Neural progenitor cell (in vitro differentiated cells): ENCODE results near the gene GPR61.

Experiments used
- EZH2 ChIP-seq: fragments of 200-600 bp; sonication (generic); IDR thresholded peaks from 2 replicates; pipeline ENCODE4 v1.6.1; 2017; ENCODE audit warnings: antibody characterized with exemption, mild to moderate bottlenecking, moderate library complexity
- EZH2phosphoT487 ChIP-seq: fragments of 200-600 bp; sonication (generic); IDR thresholded peaks from 2 replicates; pipeline ENCODE4 v1.6.1; 2017; ENCODE audit warnings: antibody characterized with exemption

DNA sequence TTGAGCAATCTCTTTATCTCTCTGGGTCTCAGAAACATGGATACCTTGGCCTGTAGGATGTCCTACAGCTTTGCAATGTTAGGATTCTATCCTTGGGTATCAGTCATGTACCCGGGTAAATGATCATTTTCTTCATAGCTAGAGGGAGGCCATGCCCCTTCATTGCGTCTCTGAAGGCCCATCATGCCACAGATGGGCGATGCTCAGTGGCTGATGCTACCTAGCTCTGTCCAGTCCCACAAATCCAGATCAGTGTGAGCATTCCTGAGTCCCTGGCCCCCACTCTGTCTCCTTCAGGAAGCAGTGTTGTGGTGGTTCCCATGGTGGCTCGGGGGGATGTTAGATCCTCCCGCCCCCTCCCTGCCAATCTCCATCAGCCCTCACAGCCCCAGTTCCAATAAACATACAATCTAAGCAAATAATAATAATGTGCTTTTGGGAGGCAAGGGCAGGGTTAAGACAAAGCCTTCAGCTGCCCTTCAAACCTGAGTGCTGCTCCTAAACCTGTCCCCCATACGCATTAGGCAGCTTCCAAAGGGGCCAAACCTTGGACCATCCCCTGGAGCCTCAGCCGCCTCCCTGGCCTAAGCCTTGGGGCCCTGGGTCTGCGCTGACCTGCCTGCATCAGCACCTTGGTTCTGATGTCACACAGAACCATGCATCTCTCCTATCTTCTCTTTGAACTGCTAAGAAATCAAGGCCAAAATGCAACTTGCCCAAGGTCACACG is 681 bp upstream of the GPR61 start:
- TF ChIP-seq EZH2phosphoT487 (no peak), EZH2 (no peak)
